Spinal cord (tissue), 10 donors: Measurements from ENCODE around the gene TAS1R1. TPM values are rescaled to one million over a fixed set of nuclear protein-coding genes. Genes with fewer than 3 reads are reported as not detected.
"Not testable (repeated sequence)": the region's sequence is repeated elsewhere in the genome, so short reads cannot be mapped to it uniquely, and the experiment has no call there.

Experiments used
- DNase-seq, 6 donors: peaks; one replicate each; pipeline versions ENCODE4 v3.0.0 to v3.0.0-alpha.2; 2013 to 2015; ENCODE audit warnings: low spot score in 6 of 6, low read depth in 4 of 6
- H3K27ac ChIP-seq: one replicate; pipeline ENCODE4 v1.5.1; 2013; ENCODE audit warnings: low read depth, low read length, control low read depth
- H3K27me3 ChIP-seq: one replicate; pipeline ENCODE4 v1.6.1; 2013; ENCODE audit warnings: low read length; ENCODE audit not compliant: control insufficient read depth, insufficient read depth
- H3K36me3 ChIP-seq: one replicate; pipeline ENCODE4 v1.6.1; 2013; ENCODE audit warnings: low read length; ENCODE audit not compliant: control insufficient read depth, insufficient read depth
- H3K4me1 ChIP-seq: one replicate; pipeline ENCODE4 v1.6.1; 2013; ENCODE audit warnings: low read length; ENCODE audit not compliant: control insufficient read depth, insufficient read depth
- H3K4me3 ChIP-seq: one replicate; pipeline ENCODE4 v1.5.1; 2013; ENCODE audit warnings: low read depth, low read length, control low read depth
- H3K9me3 ChIP-seq: one replicate; pipeline ENCODE4 v1.6.1; 2013; ENCODE audit warnings: low read length; ENCODE audit not compliant: control insufficient read depth, insufficient read depth
- WGBS: methylation state at CpG from one replicate; pipeline ENCODE4 v1.1.5; 2013; ENCODE audit warnings: missing lambda C conversion rate; ENCODE audit not compliant: insufficient coverage; 5-methylcytosine and 5-hydroxymethylcytosine counted together
- polyA plus RNA-seq, 2 donors: library from polyadenylated mRNA; unstranded; fragments of 120-200 nt; gene quantifications; one replicate each; pipeline ENCODE4 v1.2.1, GENCODE V29; 2013; ENCODE audit not compliant: insufficient read length in 2 of 2
- total RNA-seq, 2 donors: library from RNA; depleted of rRNA in 1 of 2; stranded (reverse); fragments of 120-200 nt in 1 of 2; fragments of >200 nt in 1 of 2; gene quantifications; one replicate each; pipeline versions ENCODE4 v1.2.3 to v1.2.4, GENCODE V29; 2013 to 2014
- donor health status: healthy.

Gene TAS1R1
- total and polyA plus RNA-seq, 4 donors: 0.24 to 0.47 (median 0.40) TPM; not detected in 1

DNA sequence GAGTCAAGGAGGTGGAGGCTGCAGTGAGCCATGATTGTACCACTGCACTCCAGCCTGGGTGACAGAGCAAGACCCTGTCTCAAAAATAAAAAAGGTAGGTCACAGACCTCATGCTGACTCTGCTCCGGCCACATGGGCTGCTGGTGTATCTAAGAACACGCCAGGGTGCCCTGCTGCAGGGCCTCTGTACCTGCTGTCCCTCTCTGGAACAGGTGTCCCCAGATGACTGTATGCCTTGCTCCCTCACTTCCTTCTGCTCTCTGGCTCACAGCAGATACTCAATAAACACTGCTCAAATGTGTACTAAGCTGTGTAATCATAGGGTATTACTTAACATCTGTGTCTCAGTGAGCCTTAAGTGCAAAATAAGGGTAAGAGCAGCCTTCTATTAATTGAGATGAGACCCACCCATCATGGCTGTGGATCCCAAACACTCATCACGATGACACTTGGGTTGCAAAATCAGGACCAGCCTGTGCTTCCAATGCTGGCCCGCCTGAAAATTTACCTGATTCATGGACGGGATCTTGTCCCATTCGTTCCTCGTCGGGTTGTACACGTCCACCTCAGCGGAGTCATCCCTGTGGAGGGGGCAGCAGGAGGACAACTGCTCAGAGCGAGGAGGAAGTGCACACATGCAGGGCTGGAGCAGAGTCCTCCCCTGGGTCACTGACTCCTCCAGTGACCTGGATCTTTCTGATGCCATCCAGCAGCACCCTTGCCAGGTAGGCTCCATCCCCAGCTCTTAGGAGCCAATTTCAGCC is 40.1 kb downstream of the TAS1R1 start:
- peaks cover 33% of the 10 kb centered on the region for H3K4me1 ChIP-seq
- peaks cover 85% of the 10 kb centered on the region for H3K36me3 ChIP-seq
- WGBS: 92% methylated on average over 11 of the region's 11 CpGs
- H3K27me3 ChIP-seq: no peaks in the 10 kb centered on the region
- no peak overlapping the region for H3K27ac ChIP-seq
- no peak for DNase-seq
- H3K9me3 ChIP-seq: no peaks in the 10 kb centered on the region
- no peak overlapping the region for H3K4me3 ChIP-seq

GRCh38 chr1:6596351-6596750 is 41.2 kb downstream of the TAS1R1 start:
- Histone ChIP-seq H3K27me3 (no peaks in the 10 kb centered on the region), H3K27ac (no peak overlapping the region), H3K36me3 (peaks cover 78% of the 10 kb centered on the region), H3K4me3 (no peak overlapping the region), H3K4me1 (peaks cover 45% of the 10 kb centered on the region), H3K9me3 (no peaks in the 10 kb centered on the region)
- DNase-seq: no peak
- 51% methylated on average over 6 of the region's 7 CpGs for WGBS

- H3K27me3 ChIP-seq: no peaks in the 10 kb centered on the region
- peaks cover 71% of the 10 kb centered on the region for H3K36me3 ChIP-seq
- H3K4me3 ChIP-seq: no peak overlapping the region
- WGBS: 92% methylated on average over 7 of the region's 15 CpGs
- H3K9me3 ChIP-seq: no peaks in the 10 kb centered on the region
- H3K27ac ChIP-seq: no peak overlapping the region
- H3K4me1 ChIP-seq: peaks cover 46% of the 10 kb centered on the region
- no peak for DNase-seq
Measured at GRCh38 chr1:6596886-6597776, 42.0 kb downstream of the TAS1R1 start.

DNA sequence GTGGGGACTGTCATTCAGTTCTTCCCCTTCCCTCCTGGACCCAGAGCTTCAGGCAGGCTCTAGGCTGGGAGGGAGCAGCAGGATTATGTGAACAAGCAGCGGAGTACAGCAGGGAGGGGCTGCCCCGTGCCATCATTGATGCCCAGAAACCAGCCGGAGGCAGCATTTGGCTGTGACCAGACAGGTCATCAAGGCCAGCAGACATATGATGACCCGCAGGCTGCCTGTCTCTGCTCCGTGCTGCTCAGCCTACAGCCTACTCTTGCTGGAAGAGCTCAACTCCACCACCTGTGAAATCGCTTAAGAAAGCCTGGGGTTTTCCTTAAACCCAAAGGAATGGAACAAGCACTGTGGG is 42.6 kb downstream of the TAS1R1 start:
- Histone ChIP-seq H3K36me3 (peaks cover 65% of the 10 kb centered on the region), H3K27ac (no peak overlapping the region), H3K27me3 (no peaks in the 10 kb centered on the region), H3K4me3 (no peak overlapping the region), H3K4me1 (peaks cover 46% of the 10 kb centered on the region), H3K9me3 (no peaks in the 10 kb centered on the region)
- no peak for DNase-seq
- 98% methylated on average over 6 of the region's 6 CpGs for WGBS

DNA sequence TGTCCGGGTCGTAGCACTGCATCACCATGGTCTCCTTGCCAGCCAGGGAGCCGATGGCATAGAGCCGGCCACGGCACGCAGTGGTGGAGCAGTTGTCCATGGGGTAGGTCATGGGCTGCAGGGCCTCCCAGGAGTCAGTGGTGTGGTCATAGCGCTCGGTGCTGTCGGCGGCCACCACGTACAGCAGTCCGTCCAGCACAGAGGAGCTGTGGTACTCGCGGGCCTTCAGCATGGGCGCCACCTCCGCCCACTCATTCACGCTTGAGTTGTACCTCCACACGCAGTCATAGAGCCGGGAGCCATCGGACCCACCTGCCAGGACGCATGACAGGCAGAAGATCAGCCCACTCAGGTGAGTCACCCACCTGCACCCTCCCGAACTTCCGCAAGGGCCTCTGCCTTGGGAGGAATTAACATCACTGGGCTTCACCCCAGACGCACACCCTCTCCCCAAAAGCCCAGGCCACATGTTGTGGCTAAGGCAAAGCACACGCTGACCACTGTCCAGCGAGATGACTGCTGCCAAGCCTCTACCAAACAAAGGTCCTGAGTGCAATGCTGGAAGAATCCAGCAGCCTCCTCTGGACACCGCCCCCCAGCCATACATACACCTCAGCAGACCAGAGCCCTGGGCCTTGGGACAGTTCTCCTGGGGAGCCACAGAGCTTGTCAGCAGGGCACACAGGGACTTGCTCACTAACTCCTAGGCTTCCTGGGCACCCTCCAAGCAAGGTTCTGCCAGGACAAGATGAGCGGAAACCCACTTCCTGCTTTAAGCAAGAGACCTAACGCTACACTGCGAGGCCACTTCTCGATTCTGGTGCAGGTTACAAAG is 44.3 kb downstream of the TAS1R1 start:
- Histone ChIP-seq H3K4me3 (no peak overlapping the region), H3K27me3 (no peaks in the 10 kb centered on the region), H3K27ac (no peak overlapping the region), H3K9me3 (no peaks in the 10 kb centered on the region), H3K36me3 (peaks cover 49% of the 10 kb centered on the region), H3K4me1 (peaks cover 60% of the 10 kb centered on the region)
- no peak for DNase-seq
- WGBS: 88% methylated on average over 27 of the region's 31 CpGs

GRCh38 chr1:6599991-6600390 is 44.9 kb downstream of the TAS1R1 start:
- peaks cover 66% of the 10 kb centered on the region for H3K4me1 ChIP-seq
- not testable (repeated sequence) for DNase-seq, H3K9me3 ChIP-seq, H3K27me3 ChIP-seq, H3K27ac ChIP-seq, H3K4me3 ChIP-seq
- WGBS: 80% methylated on average over 1 of the region's 8 CpGs
- H3K36me3 ChIP-seq: peaks cover 43% of the 10 kb centered on the region

DNA sequence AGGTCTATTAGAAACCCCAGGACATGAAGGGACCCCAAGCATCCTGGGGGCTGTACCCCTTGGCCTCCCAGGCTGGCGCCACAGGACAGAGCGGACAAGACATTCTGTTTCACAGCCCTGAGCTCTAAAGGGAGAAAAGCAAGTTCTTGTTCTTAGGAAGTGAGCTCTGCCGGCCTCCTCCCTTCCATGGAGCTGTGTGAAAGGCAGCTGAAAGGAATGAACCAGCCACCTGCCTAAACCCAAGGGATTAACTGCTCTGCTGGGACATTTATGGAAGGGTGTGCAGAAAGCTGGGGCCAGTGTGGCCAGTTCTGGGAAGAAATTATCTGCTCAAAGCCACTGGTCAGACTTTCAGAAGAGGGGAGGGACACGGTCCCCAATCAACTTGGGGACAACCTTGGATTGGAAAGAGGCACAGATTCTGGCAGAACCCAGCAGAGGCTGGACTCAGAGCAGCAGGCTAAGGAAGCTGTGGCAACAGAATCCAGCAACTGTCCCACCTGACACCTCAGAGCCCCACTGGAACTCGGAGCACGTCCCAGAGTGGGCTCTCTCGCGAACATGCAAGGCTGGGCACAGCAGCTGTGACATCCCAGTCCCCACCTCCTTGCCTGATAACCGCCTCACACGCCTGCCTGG is 45.4 kb downstream of the TAS1R1 start:
- no peak for DNase-seq
- peaks cover 39% of the 10 kb centered on the region for H3K36me3 ChIP-seq
- no peaks in the 10 kb centered on the region for H3K9me3 ChIP-seq
- H3K27ac ChIP-seq: peak overlapping the region; percentile 71
- no peaks in the 10 kb centered on the region for H3K27me3 ChIP-seq
- 19% methylated on average over 9 of the region's 10 CpGs for WGBS
- H3K4me3 ChIP-seq: peak overlapping the region; percentile 76
- H3K4me1 ChIP-seq: peaks cover 66% of the 10 kb centered on the region

- under 1% methylated on average over 37 of the region's 40 CpGs for WGBS
Measured at GRCh38 chr1:6601049-6601922, 46.2 kb downstream of the TAS1R1 start.

More at GRCh38 chr1:6601049-6601922, 46.2 kb downstream of the TAS1R1 start:
- H3K27ac ChIP-seq: peak overlapping the region; percentile 71
- H3K4me3 ChIP-seq: peak overlapping the region; percentile 76
- no peaks in the 10 kb centered on the region for H3K9me3 ChIP-seq
- no peaks in the 10 kb centered on the region for H3K27me3 ChIP-seq
- H3K36me3 ChIP-seq: peaks cover 31% of the 10 kb centered on the region
- peak in 2 of 6 donors; percentile 62 to 77 for DNase-seq
- H3K4me1 ChIP-seq: peaks cover 66% of the 10 kb centered on the region
